Body of pancreas (tissue), 4 donors: Measurements from ENCODE around the gene LGR4. TPM values are rescaled to one million over a fixed set of nuclear protein-coding genes. Genes with fewer than 3 reads are reported as not detected.

Experiments
- ATAC-seq: fragments of 150-250 bp; one replicate; pipeline ENCODE4 v1.9.1; 2016
- DNase-seq, 4 donors: peaks; one replicate each; pipeline ENCODE4 v3.0.0-alpha.2; 2019
- H3K27ac ChIP-seq, 4 donors: fragments of 200-600 bp; sonication (generic); 1 replicate in 3 of 4; 2 replicates in 1 of 4; pipeline versions ENCODE4 v1.5.1 to v1.6.1; 2016 to 2019; ENCODE audit warnings: mild to moderate bottlenecking in 1 of 4, mixed read lengths in 1 of 4, moderate library complexity in 1 of 4
- H3K27me3 ChIP-seq, 2 donors: fragments of 200-600 bp; sonication (generic); one replicate each; pipeline ENCODE4 v1.6.0; 2016; ENCODE audit warnings: mild to moderate bottlenecking in 1 of 2
- H3K36me3 ChIP-seq, 2 donors: fragments of 200-600 bp; sonication (generic); replicated peaks in 1 of 2; 2 replicates each; pipeline ENCODE4 v1.5.1; 2016; ENCODE audit warnings: low read depth in 2 of 2; ENCODE audit not compliant: insufficient read depth in 1 of 2
- H3K4me1 ChIP-seq: fragments of 200-600 bp; sonication (generic); one replicate; pipeline ENCODE4 v1.6.0; 2016
- H3K4me3 ChIP-seq, 2 donors: fragments of 200-600 bp; sonication (generic); 1 replicate in 1 of 2; 2 replicates in 1 of 2; pipeline ENCODE4 v1.5.1; 2016 to 2019
- H3K9me3 ChIP-seq, 3 donors: fragments of 200-600 bp; sonication (generic); 1 replicate in 2 of 3; 2 replicates in 1 of 3; pipeline ENCODE4 v1.5.1; 2016
- CTCF ChIP-seq, 7 experiments: fragments of 450-650 bp in 4 of 7; fragments of 200-600 bp in 3 of 7; sonication (generic) in 3 of 7; IDR thresholded peaks; one replicate each; pipeline ENCODE4 v1.5.1; 2016 to 2019; ENCODE audit warnings: antibody characterized with exemption in 7 of 7
- POLR2A ChIP-seq, 3 donors: fragments of 450-650 bp; IDR thresholded peaks; one replicate each; pipeline ENCODE4 v1.6.1; 2016; ENCODE audit warnings: antibody characterized with exemption in 3 of 3, mild to moderate bottlenecking in 2 of 3
- WGBS, 2 donors: methylation state at CpG; one replicate each; pipeline ENCODE4 v1.1.5; 2017; 5-methylcytosine and 5-hydroxymethylcytosine counted together
- intact Hi-C: fragments of 100-400 bp; cut with DNase I; formaldehyde crosslinking; loops from one replicate; pipeline ENCODE4 v1.15.1; 2023
- total RNA-seq, 2 donors: library from RNA; depleted of rRNA; stranded (reverse); fragments of >200 nt; gene quantifications; one replicate each; pipeline ENCODE4 v1.1.0, GENCODE V29; 2016

The LGR4 gene
- total RNA-seq, 2 donors from 2014 or later: 120 to 145 TPM

- Histone ChIP-seq H3K36me3 (no peaks in the 10 kb centered on the region), H3K4me1 (peaks cover 78% of the 10 kb centered on the region), H3K4me3 (no peak overlapping the region), H3K9me3 (no peaks in the 10 kb centered on the region), H3K27me3 (no peaks in the 10 kb centered on the region), H3K27ac (no peak overlapping the region)
- 86 to 95% methylated on average over 1 of the region's 1 CpG for WGBS, 2 donors
- ATAC-seq: no peak
- no peak for TF ChIP-seq CTCF (IDR thresholded peaks at IDR 0.05)
- TF ChIP-seq POLR2A (IDR thresholded peaks at IDR 0.05): no peak
- intact Hi-C loops: no loop called here
- no peak for DNase-seq
Measured at GRCh38 chr11:27410272-27410671, 62.3 kb downstream of the LGR4 start.

GRCh38 chr11:27409742-27410141, 62.8 kb downstream of the LGR4 start:
- Histone ChIP-seq H3K4me3 (no peak overlapping the region), H3K9me3 (no peaks in the 10 kb centered on the region), H3K36me3 (no peaks in the 10 kb centered on the region), H3K27ac (no peak overlapping the region), H3K27me3 (no peaks in the 10 kb centered on the region), H3K4me1 (peaks cover 78% of the 10 kb centered on the region)
- DNase-seq: no peak
- intact Hi-C loops: no loop called here
- 69 to 75% methylated on average over 2 of the region's 2 CpGs for WGBS, 2 donors
- TF ChIP-seq CTCF (IDR thresholded peaks at IDR 0.05): no peak
- TF ChIP-seq POLR2A (IDR thresholded peaks at IDR 0.05): no peak
- ATAC-seq: no peak

- intact Hi-C loops: no loop called here
- Histone ChIP-seq H3K36me3 (no peaks in the 10 kb centered on the region), H3K27me3 (no peaks in the 10 kb centered on the region), H3K4me1 (peaks cover 80% of the 10 kb centered on the region), H3K27ac (no peak overlapping the region), H3K4me3 (no peak overlapping the region), H3K9me3 (no peaks in the 10 kb centered on the region)
- no peak for ATAC-seq
- no peak for TF ChIP-seq POLR2A (IDR thresholded peaks at IDR 0.05)
- TF ChIP-seq CTCF (IDR thresholded peaks at IDR 0.05): no peak
- DNase-seq: no peak
Measured at GRCh38 chr11:27409049-27409448, 63.5 kb downstream of the LGR4 start.

- H3K27me3 ChIP-seq: no peaks in the 10 kb centered on the region
- ATAC-seq (no peak), DNase-seq (no peak)
- H3K36me3 ChIP-seq: no peaks in the 10 kb centered on the region
- H3K27ac ChIP-seq: no peak overlapping the region
- H3K9me3 ChIP-seq: no peaks in the 10 kb centered on the region
- H3K4me1 ChIP-seq: peaks cover 77% of the 10 kb centered on the region
- H3K4me3 ChIP-seq: no peak overlapping the region
- TF ChIP-seq POLR2A (IDR thresholded peaks at IDR 0.05): no peak
- TF ChIP-seq CTCF (IDR thresholded peaks at IDR 0.05): no peak
- WGBS, 2 donors: 64 to 67% methylated on average over 2 of the region's 2 CpGs
- intact Hi-C loops: no loop called here
Measured at GRCh38 chr11:27408246-27408800, 64.3 kb downstream of the LGR4 start.
